Smooth muscle cell (in vitro differentiated cells): ENCODE results near the gene LENG9. TPM values are rescaled to one million over a fixed set of nuclear protein-coding genes. Genes with fewer than 3 reads are reported as not detected.

Experiments
- DNase-seq: peaks from one replicate; lab custom pipeline; 2025; ENCODE audit not compliant: unreplicated experiment; lab: John Stamatoyannopoulos, UW
- H2AFZ ChIP-seq: fragments of 200-600 bp; sonication (generic); 2 replicates; pipeline ENCODE4 v1.6.0; 2016; ENCODE audit warnings: antibody characterized with exemption, low read depth, mild to moderate bottlenecking
- H3F3A ChIP-seq: fragments of 200-600 bp; sonication (generic); 2 replicates; pipeline ENCODE4 v1.6.0; 2017; ENCODE audit warnings: antibody characterized with exemption, low read depth
- H3K27ac ChIP-seq: fragments of 200-600 bp; sonication (generic); 2 replicates; pipeline ENCODE4 v1.5.1; 2016; ENCODE audit warnings: low read depth, mild to moderate bottlenecking
- H3K27me3 ChIP-seq: fragments of 200-600 bp; sonication (generic); 2 replicates; pipeline ENCODE4 v1.6.1; 2016; ENCODE audit warnings: low read depth, mild to moderate bottlenecking
- H3K36me3 ChIP-seq: fragments of 200-600 bp; sonication (generic); 2 replicates; pipeline ENCODE4 v1.5.1; 2016; ENCODE audit warnings: low read depth
- H3K4me1 ChIP-seq: fragments of 200-600 bp; sonication (generic); 2 replicates; pipeline ENCODE4 v1.5.1; 2016; ENCODE audit warnings: low read depth
- H3K4me2 ChIP-seq: fragments of 200-600 bp; sonication (generic); 2 replicates; pipeline ENCODE4 v1.6.0; 2016; ENCODE audit warnings: mild to moderate bottlenecking
- H3K4me3 ChIP-seq: fragments of 200-600 bp; sonication (generic); 2 replicates; pipeline ENCODE4 v1.5.1; 2016; ENCODE audit warnings: mild to moderate bottlenecking
- H3K79me2 ChIP-seq: fragments of 200-600 bp; sonication (generic); 2 replicates; pipeline ENCODE4 v1.6.0; 2016; ENCODE audit warnings: low read depth, mild to moderate bottlenecking
- H3K9ac ChIP-seq: fragments of 200-600 bp; sonication (generic); 2 replicates; pipeline ENCODE4 v1.6.0; 2016; ENCODE audit warnings: low read depth
- H3K9me3 ChIP-seq: fragments of 200-600 bp; sonication (generic); replicated peaks from 2 replicates; pipeline ENCODE4 v1.5.1; 2016; ENCODE audit warnings: low read depth
- H4K20me1 ChIP-seq: fragments of 200-600 bp; sonication (generic); 2 replicates; pipeline ENCODE4 v1.6.0; 2016; ENCODE audit warnings: low read depth
- WGBS: methylation state at CpG from one replicate; pipeline ENCODE4 v1.1.7; 2016; ENCODE audit warnings: low lambda C conversion rate; 5-methylcytosine and 5-hydroxymethylcytosine counted together
- polyA plus RNA-seq: library from polyadenylated mRNA; unstranded; fragments of >200 nt; fragmentation: Nextera tagmentation; extraction: Ambion mirVana; gene quantifications from 2 replicates; pipeline ENCODE4 v1.2.1, GENCODE V29; 2016
- total RNA-seq: library from RNA; depleted of rRNA; stranded (reverse); fragments of >200 nt; gene quantifications from 2 replicates; pipeline ENCODE4 v1.2.3, GENCODE V29; 2014
- TF ChIP-seq, protein P1 (sequence below): fragments of 200-600 bp; sonication (generic); IDR thresholded peaks from 2 replicates; pipeline ENCODE4 v1.5.1; 2017; ENCODE audit warnings: borderline replicate concordance, mild to moderate bottlenecking, antibody characterized with exemption; ENCODE audit not compliant: insufficient read depth, poor library complexity, severe bottlenecking

Gene LENG9
- total and polyA plus RNA-seq, 2 experiments from 2014 or later = 0.57 to 4.1 TPM

DNA sequence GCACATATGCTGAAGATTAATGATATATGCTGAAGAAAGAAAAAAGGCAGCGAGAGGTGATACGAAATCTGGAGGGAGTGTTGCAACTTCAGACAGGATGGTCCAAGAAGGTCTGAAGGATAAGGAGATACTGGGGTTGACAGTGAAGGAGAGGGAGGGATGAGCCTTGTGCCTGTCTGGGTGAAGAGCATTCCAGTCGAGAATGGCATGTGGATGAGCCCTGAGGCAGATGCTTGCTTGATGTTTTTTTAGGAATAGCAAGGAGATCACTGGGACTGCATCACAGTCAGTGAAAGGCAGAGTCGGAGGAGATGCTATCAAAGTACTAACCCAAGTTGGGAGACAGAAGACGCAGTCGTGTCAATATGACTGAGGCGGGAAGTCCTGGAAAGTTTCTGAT lies 25.8 kb upstream of the LENG9 start:
- Histone ChIP-seq H3K4me3 (no peak overlapping the region), H3K9me3 (no peaks in the 10 kb centered on the region), H3K27ac (no peak overlapping the region), H3K4me2 (no peak overlapping the region), H2AFZ (no peak overlapping the region), H3F3A (no peaks in the 10 kb centered on the region), H3K4me1 (no peaks in the 10 kb centered on the region), H3K9ac (no peak overlapping the region), H3K27me3 (no peaks in the 10 kb centered on the region), H3K36me3 (no peaks in the 10 kb centered on the region), H3K79me2 (no peaks in the 10 kb centered on the region), H4K20me1 (no peaks in the 10 kb centered on the region)
- DNase-seq = no peak
- 74% methylated on average over 7 of the region's 7 CpGs for WGBS
- TF ChIP-seq, protein P1, sequence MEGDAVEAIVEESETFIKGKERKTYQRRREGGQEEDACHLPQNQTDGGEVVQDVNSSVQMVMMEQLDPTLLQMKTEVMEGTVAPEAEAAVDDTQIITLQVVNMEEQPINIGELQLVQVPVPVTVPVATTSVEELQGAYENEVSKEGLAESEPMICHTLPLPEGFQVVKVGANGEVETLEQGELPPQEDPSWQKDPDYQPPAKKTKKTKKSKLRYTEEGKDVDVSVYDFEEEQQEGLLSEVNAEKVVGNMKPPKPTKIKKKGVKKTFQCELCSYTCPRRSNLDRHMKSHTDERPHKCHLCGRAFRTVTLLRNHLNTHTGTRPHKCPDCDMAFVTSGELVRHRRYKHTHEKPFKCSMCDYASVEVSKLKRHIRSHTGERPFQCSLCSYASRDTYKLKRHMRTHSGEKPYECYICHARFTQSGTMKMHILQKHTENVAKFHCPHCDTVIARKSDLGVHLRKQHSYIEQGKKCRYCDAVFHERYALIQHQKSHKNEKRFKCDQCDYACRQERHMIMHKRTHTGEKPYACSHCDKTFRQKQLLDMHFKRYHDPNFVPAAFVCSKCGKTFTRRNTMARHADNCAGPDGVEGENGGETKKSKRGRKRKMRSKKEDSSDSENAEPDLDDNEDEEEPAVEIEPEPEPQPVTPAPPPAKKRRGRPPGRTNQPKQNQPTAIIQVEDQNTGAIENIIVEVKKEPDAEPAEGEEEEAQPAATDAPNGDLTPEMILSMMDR = no peak

DNA sequence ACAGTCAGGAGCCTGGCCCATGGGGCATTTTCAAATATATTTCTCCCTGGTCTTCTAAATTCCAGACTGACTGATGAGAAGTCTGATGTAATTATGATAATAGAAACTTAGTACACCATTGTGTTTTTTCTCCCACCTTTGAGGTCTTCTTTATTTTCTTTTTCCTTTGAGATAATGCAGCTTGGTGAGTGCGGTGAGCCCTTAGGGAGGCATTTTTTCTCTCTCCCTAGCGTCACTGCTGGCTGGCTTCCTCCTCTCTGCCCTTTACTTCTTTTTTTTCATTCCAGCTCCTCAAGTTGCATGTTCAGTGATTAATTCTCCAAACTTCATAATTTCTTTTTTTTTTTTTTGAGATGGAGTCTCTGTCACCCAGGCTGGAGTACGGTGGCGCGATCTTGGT lies 22.3 kb upstream of the LENG9 start:
- Histone ChIP-seq H3F3A (no peaks in the 10 kb centered on the region), H4K20me1 (no peaks in the 10 kb centered on the region), H3K27me3 (no peaks in the 10 kb centered on the region), H3K79me2 (no peaks in the 10 kb centered on the region), H3K4me3 (no peak overlapping the region), H2AFZ (no peak overlapping the region), H3K9me3 (no peaks in the 10 kb centered on the region), H3K9ac (no peak overlapping the region), H3K4me1 (no peaks in the 10 kb centered on the region), H3K4me2 (no peak overlapping the region), H3K27ac (no peak overlapping the region), H3K36me3 (no peaks in the 10 kb centered on the region)
- 87% methylated on average over 5 of the region's 5 CpGs for WGBS
- DNase-seq = no peak
- TF ChIP-seq, protein P1 = no peak

DNA sequence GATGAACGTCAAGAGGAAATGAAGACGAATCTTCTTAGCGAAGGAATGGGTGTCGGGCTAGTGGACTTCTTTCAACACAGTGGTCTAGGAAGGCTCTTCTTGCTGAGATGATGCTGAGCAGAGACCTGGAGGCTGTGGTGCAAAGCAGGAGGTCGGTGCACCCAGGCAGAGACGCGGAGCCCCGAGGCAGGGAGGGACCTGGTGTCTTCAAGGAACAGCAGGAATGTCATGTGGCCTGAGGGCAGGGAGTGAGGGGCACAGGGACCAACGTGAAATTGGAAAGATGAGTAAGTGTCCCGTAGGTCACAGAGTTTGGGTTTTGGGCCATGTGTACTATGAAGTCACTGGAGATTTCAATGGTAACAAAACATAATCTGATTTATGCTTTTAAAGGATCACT lies 20.9 kb upstream of the LENG9 start:
- TF ChIP-seq, protein P1 = no peak
- no peaks in the 10 kb centered on the region for H4K20me1 ChIP-seq

DNA sequence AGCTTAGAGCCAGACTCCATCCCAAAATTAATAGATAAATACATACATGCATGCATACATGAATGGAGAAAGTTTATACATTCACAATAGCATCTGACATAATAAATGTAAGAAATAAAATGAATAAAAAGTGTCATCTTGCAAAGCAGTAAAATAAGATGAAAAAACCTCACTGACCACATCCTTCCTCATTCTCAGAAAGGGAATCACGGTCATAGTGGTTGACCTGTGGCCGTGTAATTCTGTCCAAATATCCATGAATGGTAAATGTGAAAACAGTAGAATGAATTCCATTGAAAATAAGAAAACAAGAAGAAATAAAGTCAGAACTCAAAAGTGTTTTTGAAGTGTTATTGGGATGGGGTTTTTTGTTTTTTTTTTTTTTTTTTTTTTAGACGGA lies 19.3 kb upstream of the LENG9 start:
- Histone ChIP-seq H3K27ac (no peak overlapping the region), H2AFZ (no peak overlapping the region), H4K20me1 (no peaks in the 10 kb centered on the region), H3K9me3 (no peaks in the 10 kb centered on the region), H3K4me2 (no peak overlapping the region), H3K36me3 (no peaks in the 10 kb centered on the region), H3K4me3 (no peak overlapping the region), H3F3A (no peaks in the 10 kb centered on the region), H3K4me1 (no peaks in the 10 kb centered on the region), H3K79me2 (no peaks in the 10 kb centered on the region), H3K9ac (no peak overlapping the region), H3K27me3 (no peaks in the 10 kb centered on the region)
- DNase-seq = no peak
- TF ChIP-seq, protein P1 = no peak
- WGBS = 85% methylated on average over 3 of the region's 3 CpGs

More for the DNA sequence above, 20.9 kb upstream of the LENG9 start:
- no peaks in the 10 kb centered on the region for H3K9me3 ChIP-seq
- no peaks in the 10 kb centered on the region for H3F3A ChIP-seq
- H3K79me2 ChIP-seq = no peaks in the 10 kb centered on the region
- 79% methylated on average over 10 of the region's 10 CpGs for WGBS
- H3K4me3 ChIP-seq = no peak overlapping the region
- no peak overlapping the region for H3K27ac ChIP-seq
- H3K4me1 ChIP-seq = no peaks in the 10 kb centered on the region
- no peak overlapping the region for H2AFZ ChIP-seq
- no peak overlapping the region for H3K4me2 ChIP-seq
- DNase-seq = no peak
- H3K36me3 ChIP-seq = no peaks in the 10 kb centered on the region
- H3K27me3 ChIP-seq = no peaks in the 10 kb centered on the region
- no peak overlapping the region for H3K9ac ChIP-seq
